Left lobe of liver (tissue), 2 donors: ENCODE measurements around the gene PIK3R6. TPM values are rescaled to one million over a fixed set of nuclear protein-coding genes. Genes with fewer than 3 reads are reported as not detected.
A peak's percentile ranks its signal among the peaks of the same experiment; 100 is the strongest.
"Not testable (repeated sequence)": the region's sequence is repeated elsewhere in the genome, so short reads cannot be mapped to it uniquely, and the experiment has no call there.

Source experiments
- ATAC-seq: fragments of 200-7000 bp; cut with Tn5 transposase; one replicate; pipeline ENCODE4 v1.9.1; 2020; ENCODE audit warnings: mild to moderate bottlenecking, moderate library complexity
- DNase-seq: peaks from one replicate; pipeline ENCODE4 v3.0.0-alpha.2; 2020; ENCODE audit warnings: low spot score
- total RNA-seq: library from RNA; stranded (reverse); gene quantifications from one replicate; pipeline ENCODE4 v1.2.1, GENCODE V29; 2021
- donor health status: DM: no; HTN: no; CAD: no; lungs with moderate emphysema.
- donor health status: DM: no; HTN: yes; CAD: no.

The PIK3R6 gene
- total RNA-seq, 1 donor from 2014 or later: 0.18 TPM

DNA sequence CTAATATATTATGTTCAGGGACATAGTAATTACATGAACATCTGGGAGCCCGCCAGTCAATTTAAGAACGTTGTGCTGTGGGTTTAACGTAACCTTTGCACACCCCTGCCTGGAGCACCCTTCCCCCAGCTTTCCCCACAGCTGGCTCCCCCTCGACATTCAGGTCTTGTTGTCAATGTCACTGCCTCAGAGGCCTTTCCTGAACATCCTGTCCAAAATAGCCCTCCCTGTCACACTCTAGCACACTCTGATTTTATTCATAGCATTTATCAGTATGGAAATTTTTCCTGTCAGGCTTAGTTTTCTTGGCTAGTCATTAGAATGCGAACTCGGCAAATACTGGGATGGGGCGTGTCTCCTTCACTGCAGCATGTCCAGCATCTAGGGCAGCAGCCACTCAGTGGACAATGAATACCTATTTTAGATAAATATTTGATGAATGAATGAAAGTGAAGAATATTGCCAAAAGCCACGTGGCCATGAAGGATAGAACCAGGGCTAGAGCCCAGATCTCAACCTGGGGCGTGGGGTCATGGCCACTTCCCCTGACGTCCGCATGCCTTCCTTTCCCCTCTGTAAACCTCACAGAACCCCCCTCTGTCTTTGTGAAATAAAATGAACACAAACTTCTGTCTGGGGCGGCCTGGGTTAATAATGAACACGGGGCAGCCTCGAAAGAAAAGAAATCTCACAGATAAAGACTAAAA is 10.5 kb downstream of the PIK3R6 start:
- ATAC-seq (no peak), DNase-seq (no peak)

DNA sequence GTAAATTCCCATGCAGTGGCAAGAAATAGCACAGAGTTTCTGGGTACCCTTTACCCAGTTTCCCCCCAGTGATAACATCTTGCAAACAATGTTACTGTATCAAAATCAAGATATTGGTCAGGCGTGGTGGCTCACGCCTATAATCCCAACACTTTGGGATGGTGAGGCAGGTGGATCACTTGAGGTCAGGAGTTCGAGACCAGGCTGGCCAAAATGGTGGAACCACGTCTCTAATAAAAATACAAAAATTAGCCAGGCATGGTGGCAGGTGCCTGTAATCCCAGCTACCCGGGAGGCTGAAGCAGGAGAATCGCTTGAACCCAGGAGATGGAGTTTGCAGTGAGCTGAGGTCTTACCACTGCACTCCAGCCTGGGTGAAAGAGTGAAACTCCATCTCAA is 11.3 kb downstream of the PIK3R6 start:
- not testable (repeated sequence) for ATAC-seq, DNase-seq

DNA sequence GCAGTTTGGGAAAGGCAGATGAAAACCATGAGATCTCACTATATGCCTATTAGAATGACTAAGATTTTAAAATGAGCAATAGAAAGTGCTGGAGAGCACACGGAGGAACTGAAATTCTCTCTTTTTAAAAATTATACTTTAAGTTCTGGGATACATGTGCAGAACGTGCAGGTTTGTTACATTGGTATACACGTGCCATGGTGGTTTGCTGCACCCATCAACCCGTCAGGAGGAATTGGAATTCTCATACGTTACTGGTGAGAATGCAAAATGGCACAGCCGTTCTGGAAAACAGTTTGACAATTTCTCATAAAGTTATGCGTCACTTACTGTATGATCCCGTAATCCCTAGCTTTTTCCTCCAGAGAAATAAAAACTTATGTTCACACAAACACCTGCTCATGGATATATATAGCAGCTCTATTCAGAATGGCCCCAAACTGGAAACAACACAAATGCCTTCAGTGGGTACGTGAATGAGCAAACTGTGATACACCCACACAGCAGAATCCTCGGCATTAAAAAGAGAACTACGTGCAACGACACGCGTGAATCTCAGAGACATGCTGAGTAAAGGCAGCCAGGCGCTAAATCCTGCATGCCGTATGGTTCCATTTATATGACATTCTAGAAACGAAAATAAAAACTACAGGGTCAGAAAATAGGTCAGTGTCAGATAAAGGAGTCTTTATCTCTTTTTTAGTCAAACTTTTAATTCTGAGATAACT is 11.8 kb downstream of the PIK3R6 start:
- DNase-seq: no peak
- no peak for ATAC-seq

DNA sequence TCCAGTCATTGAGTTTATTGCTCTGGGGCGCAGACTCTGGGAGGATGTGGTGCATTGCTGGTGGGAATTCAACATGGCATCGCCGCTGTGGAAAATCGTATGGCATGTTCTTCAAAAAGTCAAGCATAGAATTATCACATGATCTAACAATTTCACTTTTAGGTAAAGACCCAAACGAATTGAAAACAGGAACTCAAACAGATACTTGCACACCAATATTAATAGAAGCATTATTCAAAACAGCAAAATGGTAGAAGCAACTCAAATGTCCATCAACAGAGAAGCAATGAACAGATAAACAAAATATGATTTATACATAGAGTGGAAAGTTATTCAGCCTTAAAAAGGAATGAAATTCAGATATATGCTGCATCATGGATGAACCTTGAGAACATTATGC is 15.9 kb downstream of the PIK3R6 start:
- DNase-seq (no peak), ATAC-seq (no peak)

DNA sequence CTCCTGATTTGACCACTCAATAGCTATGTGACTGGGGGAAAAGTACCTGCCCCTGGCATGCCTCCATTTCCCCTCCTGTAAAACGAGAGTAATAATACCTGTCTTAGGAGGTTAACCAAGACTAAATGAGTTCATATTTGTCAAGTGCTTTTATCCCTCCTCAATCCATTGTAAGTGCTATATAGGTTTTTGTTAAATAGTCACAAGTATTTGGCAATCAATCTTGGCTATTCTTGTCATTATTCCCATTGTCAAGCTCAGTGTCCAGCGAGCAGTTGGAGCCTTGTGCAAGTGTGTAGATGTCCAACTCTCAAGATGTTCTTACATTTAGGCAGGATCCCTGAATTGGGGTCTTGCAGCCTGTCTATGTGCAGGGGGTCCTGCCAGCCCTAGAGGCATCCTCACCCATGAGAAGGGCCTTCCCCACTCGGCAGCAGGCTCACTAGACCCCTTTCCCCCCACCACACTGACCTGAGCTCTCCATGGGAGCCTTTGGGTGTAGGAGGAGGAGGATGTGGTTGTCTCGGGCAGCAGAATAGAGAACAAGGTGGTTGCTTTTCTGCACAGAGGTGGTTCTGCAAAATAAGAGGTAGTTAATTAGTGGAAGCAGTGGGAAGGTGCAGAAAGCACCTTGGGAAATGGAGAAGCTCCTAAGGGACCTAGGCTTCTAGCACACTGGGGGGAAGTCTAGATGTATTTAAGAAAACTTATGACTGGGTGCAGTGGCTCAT is 18.0 kb downstream of the PIK3R6 start:
- DNase-seq: no peak
- no peak for ATAC-seq

DNA sequence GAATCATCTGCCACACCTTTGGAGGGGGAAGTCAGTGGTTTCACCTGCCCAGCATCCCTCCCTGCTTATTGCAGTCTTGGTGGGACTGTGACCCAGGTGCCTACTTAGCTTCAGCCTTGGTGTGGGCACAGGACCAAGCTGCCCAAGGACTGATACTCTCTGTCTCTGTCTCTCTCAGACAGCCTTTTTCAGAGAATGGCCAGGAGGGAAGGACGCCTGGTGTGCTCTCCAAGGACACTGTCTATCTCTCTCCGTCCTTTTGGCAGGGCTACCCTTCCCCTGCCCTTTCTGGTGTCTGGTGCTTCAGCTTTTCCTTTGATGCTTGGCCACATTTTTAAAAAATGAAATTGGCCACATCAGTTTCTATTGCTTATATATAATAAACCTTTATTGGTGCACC is 19.6 kb downstream of the PIK3R6 start:
- DNase-seq: no peak

DNA sequence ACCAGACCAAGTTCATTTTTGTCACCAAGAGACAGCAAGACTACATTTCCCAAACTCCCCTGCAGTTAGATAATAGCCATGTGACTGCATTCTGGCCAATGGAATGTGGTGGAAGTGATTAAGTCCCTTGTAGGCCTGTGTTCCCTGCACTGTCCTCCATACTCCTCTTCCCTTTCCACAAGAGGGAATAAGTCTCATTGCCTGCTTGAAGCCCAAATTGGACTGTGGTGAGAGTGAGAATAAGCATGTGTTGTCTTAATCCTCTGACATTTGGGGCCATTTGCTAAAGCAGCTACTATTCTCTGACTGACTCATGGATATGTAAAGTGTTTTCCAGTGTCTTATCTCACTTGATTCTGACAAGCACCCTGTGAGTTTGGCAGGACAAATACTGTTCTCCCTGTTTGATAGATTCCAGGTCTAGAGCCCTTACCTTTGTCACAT is 20.7 kb downstream of the PIK3R6 start:
- ATAC-seq (peak; percentile 60), DNase-seq (no peak)

More for the DNA sequence above, 19.6 kb downstream of the PIK3R6 start:
- ATAC-seq: no peak

DNA sequence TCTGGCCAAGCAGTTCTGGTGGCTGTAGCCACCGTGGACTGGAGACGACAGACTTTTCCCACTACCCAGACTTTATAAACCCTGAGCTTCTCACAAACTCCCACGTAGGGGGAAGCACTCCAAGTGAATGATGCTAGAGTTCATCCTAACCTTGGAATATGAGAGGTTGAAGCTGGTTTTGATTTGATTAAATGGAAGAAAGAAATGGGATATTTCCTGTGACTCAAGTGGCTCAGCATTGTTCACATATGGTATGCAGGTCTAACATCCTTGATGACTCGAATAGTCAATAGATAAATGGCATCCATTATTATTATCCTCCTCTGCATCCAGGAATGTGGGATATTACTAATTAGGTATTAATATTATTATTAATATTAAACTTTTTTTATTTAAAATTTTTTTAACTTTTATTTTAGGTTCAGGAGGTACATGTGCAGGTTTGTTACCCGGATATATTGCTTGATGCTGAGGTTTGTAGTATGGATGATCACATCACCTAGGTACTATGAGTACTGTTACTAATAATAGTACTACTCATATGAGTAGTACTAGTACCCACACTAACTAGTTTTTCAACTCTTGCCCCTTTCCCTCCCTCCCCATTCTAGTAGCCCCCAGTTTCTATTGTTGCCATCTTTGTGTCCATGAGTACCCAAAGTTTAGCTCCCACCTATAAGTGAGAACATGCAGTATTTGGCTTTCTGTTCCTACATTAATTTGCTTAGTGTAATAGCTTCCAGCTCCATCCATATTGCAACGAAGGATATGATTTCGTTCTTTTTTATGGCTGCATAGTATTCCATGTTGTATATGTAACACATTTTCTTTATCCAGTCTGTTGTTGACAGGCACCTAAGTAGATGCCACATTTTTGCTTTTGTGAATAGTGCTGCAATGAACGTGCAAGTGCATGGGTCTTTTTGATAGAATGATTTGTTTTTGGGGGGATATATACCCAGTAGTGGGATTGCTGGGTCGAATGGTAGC is 22.9 kb downstream of the PIK3R6 start:
- DNase-seq (no peak), ATAC-seq (no peak)

DNA sequence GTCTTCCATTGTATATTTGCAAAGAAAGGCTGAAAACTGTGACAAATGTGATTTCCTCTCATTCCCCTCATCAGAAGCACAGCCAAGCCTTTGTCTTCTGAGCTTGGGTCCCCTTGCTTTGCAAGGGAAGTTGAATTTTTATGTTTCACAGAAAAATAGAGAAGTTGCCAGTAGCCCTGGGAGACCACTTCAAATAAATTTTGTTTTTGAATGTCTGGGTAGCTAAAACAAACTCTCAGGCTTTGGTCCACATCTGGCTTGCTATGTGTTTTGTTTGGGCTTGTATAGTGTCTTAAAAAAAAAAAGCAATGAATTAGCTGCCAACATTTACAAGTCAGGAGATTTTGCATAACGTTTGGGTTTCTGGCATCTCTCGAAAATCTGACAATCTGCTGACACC is 24.1 kb downstream of the PIK3R6 start:
- DNase-seq (no peak), ATAC-seq (no peak)

DNA sequence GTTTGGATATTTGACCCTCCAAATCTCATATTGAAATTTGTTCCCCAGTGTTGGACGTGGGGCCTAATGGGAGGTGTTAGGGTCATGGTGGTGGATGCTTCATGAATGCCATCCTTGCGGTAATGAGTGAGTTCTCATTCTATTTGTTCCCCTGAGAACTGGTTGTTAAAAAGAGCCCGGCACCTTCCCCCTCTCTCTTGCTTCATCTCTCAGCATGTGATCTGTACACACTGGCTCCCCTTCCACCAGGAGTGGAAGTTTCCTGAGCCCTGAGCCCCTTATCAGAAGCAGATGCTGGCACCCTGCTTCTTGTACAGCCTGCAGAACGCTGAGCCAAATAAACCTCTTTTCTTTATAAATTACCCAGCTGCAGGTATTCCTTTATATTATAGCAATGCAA is 25.6 kb downstream of the PIK3R6 start:
- no peak for DNase-seq
- ATAC-seq: no peak

DNA sequence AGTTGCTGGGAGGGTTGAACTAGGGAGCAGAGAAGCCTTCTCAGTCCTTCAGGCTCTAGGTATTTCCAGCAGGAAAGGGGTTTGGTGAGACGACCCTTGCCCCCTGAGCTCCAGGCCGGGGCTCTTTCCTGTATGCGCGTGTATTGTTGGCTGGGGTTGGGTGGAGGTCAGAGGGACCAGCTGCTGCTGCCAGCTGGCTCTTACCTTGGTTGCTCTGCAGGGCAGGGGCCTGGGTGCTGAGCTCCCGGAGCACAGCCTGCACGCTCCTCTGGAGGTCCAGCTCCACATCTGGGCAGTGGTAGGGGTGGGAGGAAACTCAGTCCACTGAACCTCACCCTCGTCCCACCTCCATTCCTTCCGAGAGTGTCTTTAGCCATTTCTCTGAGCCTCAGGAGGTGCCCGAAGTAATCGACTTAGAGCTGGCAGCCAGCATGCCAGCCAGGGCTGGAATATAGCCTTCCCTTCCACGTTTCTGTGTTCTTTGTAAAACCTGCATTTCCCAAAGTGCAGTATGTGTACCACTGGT is 28.0 kb downstream of the PIK3R6 start:
- peak; percentile 57 for ATAC-seq
- peak; percentile 46 for DNase-seq

DNA sequence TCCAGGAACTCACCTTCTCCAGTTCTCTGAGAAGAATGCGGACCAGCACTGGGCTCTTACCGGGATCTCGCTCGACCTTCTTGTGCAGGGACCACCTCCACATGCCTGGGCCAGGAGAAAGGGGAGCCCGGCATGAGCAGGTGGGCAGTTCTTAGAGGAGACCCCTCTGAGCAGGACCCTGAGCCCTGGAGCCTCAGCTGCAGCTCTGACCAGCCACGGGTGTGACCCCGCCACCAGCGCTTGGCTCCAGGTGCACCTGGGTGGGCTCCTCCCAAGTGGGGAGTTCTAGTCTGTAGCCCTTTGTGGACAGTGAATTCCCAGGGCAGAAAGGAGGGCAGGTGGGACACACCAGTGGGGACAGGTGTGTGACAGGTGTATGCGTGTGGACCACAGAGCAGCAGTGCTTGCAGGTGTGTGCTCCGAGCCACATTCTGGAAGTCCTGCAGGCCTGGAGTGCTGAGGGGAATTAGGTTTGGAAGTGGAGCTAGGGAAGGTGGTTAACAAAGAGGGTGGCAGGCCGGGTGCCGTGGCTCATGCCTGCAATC is 28.9 kb downstream of the PIK3R6 start:
- DNase-seq: no peak
- no peak for ATAC-seq

DNA sequence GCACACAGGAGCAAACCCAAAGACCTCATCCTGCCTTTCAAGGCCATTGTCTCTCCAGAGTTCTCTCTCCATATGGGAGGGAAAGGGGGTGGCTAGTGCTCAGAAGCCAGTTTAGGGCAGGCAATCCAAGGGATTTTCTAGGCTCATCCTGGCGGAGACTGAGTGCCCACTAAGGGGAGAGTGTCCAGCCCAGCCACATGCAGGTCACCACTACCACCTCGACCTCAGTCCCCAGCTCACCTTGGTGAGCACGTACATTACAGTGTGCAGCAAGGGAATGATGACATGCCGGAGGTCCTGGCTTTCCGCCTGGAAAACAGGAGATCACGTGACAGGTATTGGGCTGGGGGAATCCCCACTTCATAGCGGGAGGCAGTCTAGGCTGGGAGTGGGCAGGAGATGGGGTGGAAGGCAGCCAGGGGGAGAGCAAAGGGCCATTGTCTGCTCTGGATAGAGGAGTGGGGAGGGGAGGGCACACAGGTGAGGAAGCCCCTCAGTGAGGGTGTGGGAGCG is 29.9 kb downstream of the PIK3R6 start:
- peak; percentile 57 for ATAC-seq
- DNase-seq: peak; percentile 46

DNA sequence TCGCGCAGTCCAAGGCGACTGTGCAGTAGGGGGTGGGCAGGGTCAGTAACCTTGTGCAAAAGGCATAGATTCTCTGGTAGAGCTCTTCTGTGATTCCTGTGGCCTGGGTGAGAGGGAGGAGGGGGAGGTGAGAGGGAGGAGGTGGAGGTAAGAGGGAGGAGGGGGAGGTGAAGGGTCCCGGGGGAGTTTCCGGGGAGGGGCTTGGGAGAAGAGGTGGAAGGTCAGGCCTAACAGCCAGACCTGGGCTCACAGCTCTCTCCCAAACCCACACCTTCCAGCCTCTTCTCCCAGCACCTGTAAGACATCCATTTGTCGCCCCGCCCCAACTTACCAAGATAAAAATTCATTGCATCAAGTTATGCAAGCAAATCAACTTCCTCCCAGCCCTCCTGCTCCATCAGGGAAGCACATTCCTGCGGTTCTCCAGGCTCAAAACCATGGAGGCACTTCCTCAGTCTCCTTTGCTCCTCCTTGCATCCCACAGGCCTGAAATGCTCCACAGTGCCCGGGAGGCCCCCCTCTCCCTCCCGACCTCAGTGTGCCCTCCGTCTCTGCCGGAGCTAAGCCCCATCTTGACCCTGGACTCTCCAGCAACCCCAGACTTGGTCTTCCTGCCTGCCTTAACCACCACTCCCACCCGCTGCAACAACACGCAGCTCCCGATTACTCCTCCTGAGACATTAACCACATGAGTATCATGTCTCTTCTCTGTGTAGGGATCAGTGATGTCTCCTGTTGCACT is 30.5 kb downstream of the PIK3R6 start:
- no peak for ATAC-seq
- DNase-seq: peak; percentile 29

DNA sequence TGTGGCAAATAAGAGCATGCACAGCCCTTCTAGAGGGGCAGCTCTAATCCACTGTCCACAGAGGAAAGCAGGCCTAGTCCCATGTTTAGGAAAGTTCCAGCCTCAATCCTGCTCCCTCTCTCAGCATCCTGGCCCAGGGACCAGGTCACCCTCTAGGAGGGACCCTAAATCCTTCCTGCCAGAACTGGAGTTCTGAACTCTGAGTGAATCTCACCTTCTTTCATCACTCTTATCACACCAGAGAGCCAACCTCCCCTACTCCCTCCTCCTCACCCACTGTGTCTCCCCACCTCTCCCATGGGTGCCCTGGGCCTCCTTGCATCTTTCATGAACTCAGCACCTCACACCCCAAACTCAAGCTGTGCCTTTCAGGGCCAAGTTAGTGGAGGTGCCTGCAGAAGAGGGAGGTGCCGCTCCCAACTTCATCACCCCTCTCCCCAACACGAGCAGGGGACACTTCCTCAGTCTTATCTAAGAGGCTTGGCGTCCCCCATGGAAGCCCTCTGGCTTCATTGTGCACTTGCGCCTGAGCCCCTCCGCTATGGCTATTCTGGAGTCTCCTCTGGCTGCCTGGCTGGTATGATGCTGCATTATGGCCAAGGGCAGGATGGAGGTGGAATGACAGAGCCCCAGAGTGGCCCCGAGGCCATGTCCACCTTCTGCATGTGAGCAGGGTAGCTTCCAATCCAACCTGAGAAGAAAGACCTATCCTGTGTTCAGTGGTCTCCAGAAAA is 31.7 kb downstream of the PIK3R6 start:
- DNase-seq: peak; percentile 19
- no peak for ATAC-seq

DNA sequence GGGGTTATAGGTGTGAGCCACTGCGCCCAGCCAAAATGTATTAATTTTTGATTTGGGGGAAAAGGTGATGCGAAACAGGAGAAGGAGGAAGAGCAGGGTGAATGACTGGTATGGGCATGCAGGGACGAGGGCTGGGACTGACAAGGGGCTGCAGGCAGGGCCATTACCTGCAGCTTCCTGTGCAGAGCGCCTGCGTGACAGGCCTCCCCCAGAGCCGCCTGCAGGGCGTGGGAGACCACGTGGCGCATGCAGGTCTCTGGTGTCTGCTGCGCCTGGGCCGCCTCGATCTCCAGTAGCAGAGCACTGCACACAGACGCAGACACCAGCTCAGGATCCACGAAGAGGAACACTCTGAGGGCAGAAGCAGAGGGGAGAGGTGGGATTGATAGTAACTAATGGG is 32.4 kb downstream of the PIK3R6 start:
- DNase-seq (no peak), ATAC-seq (no peak)

DNA sequence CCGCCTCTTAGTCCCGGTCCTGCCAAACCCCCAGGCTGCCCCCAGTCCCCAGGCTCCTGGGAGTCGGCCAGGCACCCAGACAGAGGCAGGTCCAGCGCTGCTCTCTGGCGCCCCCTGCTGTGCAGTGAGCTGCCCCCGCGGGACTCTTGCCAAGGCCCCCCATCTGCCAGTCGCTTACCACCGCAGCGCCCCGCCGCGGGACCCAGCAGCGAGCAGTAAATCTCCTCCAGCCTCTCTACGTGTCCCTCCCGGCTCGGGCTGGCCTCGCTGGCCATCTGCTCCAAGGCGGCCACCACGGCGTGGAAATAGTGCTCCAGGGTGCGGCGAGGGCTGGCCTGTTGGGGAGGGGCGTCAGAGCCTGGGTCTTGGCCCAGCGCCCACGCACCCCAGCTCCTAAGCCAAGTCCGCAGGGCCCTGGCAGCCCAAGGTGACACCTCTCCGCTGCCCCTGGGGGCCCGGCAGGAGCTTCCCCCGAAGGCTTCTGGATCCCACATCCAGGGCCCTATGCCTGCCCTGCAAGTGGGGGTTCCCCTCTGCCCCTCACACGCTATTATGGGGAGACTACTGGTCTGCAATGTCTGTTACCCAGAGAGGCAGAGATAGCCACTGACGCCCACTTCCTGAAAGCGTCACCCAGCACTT is 34.6 kb downstream of the PIK3R6 start:
- no peak for ATAC-seq
- no peak for DNase-seq
